ENCODE results near the gene ACCS.

The ACCS gene

DNA sequence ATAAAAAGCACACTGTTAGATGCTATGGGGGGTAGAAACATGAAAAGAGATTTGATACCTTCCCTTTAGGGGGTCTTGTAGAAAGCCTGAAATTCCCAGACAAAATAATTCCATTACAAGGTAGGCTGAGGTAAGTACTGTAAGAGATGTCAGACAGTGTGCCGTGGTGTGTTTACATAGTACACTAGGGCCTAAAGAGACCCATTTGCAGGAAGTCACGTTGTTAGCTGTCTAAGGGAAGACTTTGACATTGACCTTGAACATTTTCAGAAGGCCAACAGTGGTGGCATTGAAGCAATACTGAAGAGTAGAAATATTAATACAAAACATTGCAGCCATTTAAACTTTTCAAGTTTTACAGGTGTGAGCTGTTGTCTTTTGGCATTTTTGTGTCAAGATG, 60.2 kb downstream of the ACCS start:
- FAIRE-seq = no peak
- DNase-seq (ENCODE audit: insufficient read length, low spot score) = no peak

DNA sequence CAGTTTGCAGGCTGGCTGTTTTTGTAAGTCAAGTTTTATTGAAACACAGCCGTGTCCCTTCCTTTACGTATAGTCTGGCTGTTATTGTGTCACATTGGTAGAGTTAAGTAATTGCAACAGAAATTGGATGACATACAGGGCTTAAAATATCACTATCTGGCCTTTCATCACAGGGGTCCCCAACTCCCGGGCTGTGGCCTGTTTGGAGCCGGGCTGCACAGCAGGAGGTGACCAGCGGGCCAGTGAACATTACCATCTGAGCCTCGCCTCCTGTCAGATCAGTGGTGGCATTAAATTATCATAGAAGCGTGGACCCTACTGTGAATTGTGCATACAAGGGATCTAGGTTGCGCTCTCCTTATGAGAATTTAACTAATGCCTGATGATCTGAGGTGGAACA, 61.1 kb downstream of the ACCS start:
- no peak for DNase-seq (ENCODE audit: insufficient read length, low spot score)
- no peak for FAIRE-seq

DNA sequence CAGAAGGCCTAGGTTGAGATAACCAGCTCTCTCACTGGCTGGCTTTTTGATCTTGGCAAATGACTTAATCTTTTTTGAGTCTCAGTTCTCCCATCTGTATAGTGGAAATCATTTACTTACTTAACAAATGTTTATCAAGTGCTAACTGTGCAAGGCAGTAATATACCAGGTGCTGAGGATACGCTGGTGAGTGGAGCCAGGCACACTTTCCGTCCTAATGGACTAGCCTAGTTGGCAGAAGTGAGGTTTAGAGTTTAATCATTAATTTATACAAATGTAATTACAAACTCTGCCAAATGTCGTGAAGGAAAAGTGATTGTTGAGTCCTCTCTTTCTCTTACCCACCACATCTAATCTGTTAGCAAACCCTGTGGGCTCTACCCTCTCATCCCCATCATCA, 62.7 kb downstream of the ACCS start:
- no peak for FAIRE-seq

DNA sequence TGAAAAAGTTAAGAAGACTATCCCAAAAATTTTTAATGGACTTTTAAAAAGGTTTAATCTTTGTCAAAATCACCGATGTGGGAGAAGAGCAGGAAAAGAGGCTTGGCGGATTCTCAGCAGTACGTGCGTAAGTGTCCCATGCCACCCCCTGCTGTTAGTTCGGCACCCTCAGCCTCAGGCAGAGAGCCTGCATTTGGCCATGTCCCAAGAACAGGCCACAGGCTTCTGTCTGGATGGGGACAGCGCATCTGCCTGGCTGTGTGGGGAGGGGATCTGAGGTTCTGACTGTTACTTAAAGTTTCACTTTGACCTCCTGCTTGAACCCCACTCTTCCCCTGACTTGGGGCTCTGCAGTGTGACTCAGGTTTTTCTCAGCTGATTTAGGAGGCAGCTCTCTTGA, 64.7 kb downstream of the ACCS start:
- DNase-seq (ENCODE audit: insufficient read length, low spot score) (no peak), FAIRE-seq (no peak)

More for the DNA sequence above, 62.7 kb downstream of the ACCS start:
- DNase-seq (ENCODE audit: insufficient read length, low spot score) = no peak

DNA sequence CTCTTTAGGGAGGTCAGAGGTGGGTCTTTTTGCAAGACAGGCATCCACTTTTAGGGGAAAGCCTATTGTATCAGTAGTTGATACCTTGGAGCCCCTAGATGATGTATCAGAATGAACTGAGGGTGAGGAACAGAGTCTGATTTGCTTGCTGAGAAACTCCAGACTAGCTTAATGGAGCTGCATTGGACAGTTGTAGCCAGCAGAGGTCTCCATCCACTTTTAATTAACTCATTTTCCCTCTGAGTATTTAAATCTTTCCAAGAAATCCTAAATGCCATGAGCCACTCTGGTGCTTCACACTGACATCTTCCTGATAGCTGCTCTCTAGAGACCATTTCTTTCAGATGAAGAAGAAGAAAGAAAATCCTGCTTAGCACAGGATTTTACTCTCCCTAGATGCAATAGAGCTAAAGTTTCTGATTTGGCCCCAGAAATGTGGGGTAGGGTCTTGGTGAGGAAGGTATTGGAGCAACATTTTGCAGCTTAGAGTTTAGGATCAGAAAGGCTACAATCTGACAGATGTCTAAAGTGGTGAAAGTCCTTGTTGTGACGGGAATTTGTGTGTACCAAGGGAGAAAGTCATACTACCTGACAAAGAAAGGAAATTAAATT, 67.4 kb downstream of the ACCS start:
- DNase-seq (ENCODE audit: insufficient read length, low spot score) (peak; percentile 31), FAIRE-seq (no peak)
